Mesendoderm (in vitro differentiated cells): Measurements from ENCODE around the gene LRP6. TPM values are rescaled to one million over a fixed set of nuclear protein-coding genes. Genes with fewer than 3 reads are reported as not detected.
"Not testable (repeated sequence)": the region's sequence is repeated elsewhere in the genome, so short reads cannot be mapped to it uniquely, and the experiment has no call there.

ENCODE experiments used
- DNase-seq: peaks from one replicate; pipeline ENCODE4 v3.0.0; 2013
- H2AK5ac ChIP-seq: 2 replicates; pipeline ENCODE4 v1.6.1; 2013; ENCODE audit warnings: low read length, inconsistent platforms
- H2BK120ac ChIP-seq: 2 replicates; pipeline ENCODE4 v1.6.1; 2013; ENCODE audit warnings: low read depth, mild to moderate bottlenecking, low read length, moderate library complexity, mixed read lengths
- H2BK15ac ChIP-seq: replicated peaks from 2 replicates; pipeline ENCODE4 v1.6.1; 2013; ENCODE audit warnings: low read depth, mild to moderate bottlenecking, moderate library complexity
- H2BK5ac ChIP-seq: 2 replicates; pipeline ENCODE4 v1.6.1; 2013; ENCODE audit warnings: low read length, inconsistent platforms
- H3K18ac ChIP-seq: 2 replicates; pipeline ENCODE4 v1.6.1; 2013; ENCODE audit warnings: mild to moderate bottlenecking, low read length, mixed read lengths
- H3K23ac ChIP-seq: one replicate; pipeline ENCODE4 v1.6.1; 2013; ENCODE audit warnings: low read length
- H3K27ac ChIP-seq: 2 replicates; pipeline ENCODE4 v1.5.1; 2013; ENCODE audit warnings: low read depth, mild to moderate bottlenecking, inconsistent platforms, low read length, moderate library complexity
- H3K27me3 ChIP-seq: 2 replicates; pipeline ENCODE4 v1.6.1; 2013; ENCODE audit warnings: low read length, control low read depth, mild to moderate bottlenecking, inconsistent platforms; ENCODE audit not compliant: insufficient read depth, poor library complexity
- H3K36me3 ChIP-seq: 2 replicates; pipeline ENCODE4 v1.6.1; 2013; ENCODE audit warnings: low read length, inconsistent platforms; ENCODE audit not compliant: control insufficient read depth, insufficient read depth
- H3K4ac ChIP-seq: one replicate; pipeline ENCODE4 v1.6.1; 2013; ENCODE audit warnings: low read depth, mild to moderate bottlenecking, low read length, moderate library complexity
- H3K4me1 ChIP-seq: 2 replicates; pipeline ENCODE4 v1.6.1; 2013; ENCODE audit warnings: low read depth, low read length, inconsistent platforms; ENCODE audit not compliant: control insufficient read depth
- H3K4me2 ChIP-seq: 2 replicates; pipeline ENCODE4 v1.6.1; 2013; ENCODE audit warnings: low read length
- H3K4me3 ChIP-seq: 2 replicates; pipeline ENCODE4 v1.5.1; 2013; ENCODE audit warnings: mild to moderate bottlenecking, low read length
- H3K56ac ChIP-seq: one replicate; pipeline ENCODE4 v1.6.1; 2013; ENCODE audit warnings: low read length
- H3K79me1 ChIP-seq: 2 replicates; pipeline ENCODE4 v1.6.1; 2013; ENCODE audit warnings: low read length, inconsistent platforms
- H3K79me2 ChIP-seq: 2 replicates; pipeline ENCODE4 v1.6.1; 2013; ENCODE audit warnings: mild to moderate bottlenecking, low read length; ENCODE audit not compliant: control insufficient read depth, insufficient read depth
- H3K9ac ChIP-seq: 2 replicates; pipeline ENCODE4 v1.6.1; 2013; ENCODE audit warnings: low read length, inconsistent platforms
- H4K5ac ChIP-seq: one replicate; pipeline ENCODE4 v1.6.1; 2013; ENCODE audit warnings: low read length
- H4K8ac ChIP-seq: one replicate; pipeline ENCODE4 v1.6.1; 2013; ENCODE audit warnings: low read depth, mild to moderate bottlenecking, control low read depth, low read length, moderate library complexity
- WGBS: extraction: QIAGEN DNeasy Blood & Tissue Kit; methylation state at CpG from one replicate; pipeline ENCODE4 v1.1.7; 2013; ENCODE audit warnings: low lambda C conversion rate, missing lambda C conversion rate; ENCODE audit not compliant: insufficient coverage; ENCODE audit errors: extremely low coverage; 5-methylcytosine and 5-hydroxymethylcytosine counted together
- polyA plus RNA-seq, 2 experiments: library from polyadenylated mRNA; stranded (reverse); fragments of 200-250 nt; gene quantifications; one replicate each; pipeline ENCODE4 v1.2.3, GENCODE V29; 2013

Gene LRP6
- polyA plus RNA-seq (2013, experiment 1 of 2), result 18.2 TPM
- 17.9 TPM for polyA plus RNA-seq (2013, experiment 2 of 2)

DNA sequence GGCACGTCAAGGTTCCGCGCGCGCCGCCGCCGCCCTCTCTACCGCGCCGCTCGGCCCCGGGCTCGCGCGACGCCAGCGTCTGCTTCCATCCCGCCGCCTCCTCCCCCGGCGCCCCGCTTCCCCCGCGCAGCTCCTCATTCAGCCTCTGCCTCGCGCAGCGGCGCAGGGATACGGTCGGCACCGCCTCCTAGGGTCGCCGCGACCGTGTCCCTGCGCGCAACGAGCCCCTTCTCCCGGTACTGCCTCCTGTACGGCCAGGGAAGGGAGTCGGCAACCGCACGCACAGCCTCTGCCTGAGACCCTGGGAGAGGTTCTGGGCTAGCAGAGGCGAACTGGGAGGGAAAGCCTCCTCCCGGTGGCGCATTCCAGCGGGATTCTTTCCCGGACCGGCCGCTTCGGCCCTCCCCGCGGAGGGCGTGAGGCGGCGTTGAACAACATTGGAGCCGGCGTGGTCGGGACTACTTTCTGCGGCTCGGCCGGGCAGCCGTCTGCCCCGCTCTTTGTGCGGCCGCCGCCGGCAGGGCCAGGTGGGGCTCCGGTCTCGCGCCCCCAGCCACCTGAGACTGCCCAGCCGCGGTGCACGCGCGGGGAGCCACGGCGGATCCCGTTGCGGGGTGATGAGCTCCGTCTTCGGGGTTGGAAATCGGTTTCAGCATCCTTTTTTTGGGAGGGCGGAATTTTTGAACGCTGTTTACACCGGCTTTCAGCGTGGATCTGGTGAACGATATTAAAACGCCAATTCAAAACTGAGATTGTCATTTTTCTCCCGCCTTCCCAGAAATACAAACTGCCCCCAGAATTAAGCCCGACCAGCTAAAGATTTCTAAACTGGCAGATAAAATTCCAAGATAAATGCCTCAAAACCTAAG, at the start of gene LRP6:
Gene LRP6, minus strand, starts transcription at position 172 of the 869 bp plus-strand sequence. CDS start 309 bp downstream, outside the sequence.
- WGBS, result no CpG with 5 or more reads among the region's 92 CpGs
- Histone ChIP-seq H3K79me1 (no peaks in the 10 kb centered on the region), H2BK120ac (peak within 1 kb of the TSS; percentile 49), H3K18ac (peak within 1 kb of the TSS; percentile 71), H2BK15ac (no peak within 1 kb of the TSS), H3K9ac (peak within 1 kb of the TSS; percentile 98), H3K4me2 (peak within 1 kb of the TSS; percentile 99), H4K8ac (peak within 1 kb of the TSS; percentile 28), H3K79me2 (peaks cover 41% of the 10 kb centered on the region), H4K5ac (peak within 1 kb of the TSS; percentile 89), H3K56ac (peak within 1 kb of the TSS; percentile 100), H2BK5ac (peak within 1 kb of the TSS; percentile 100), H2AK5ac (peak within 1 kb of the TSS; percentile 40), H3K27ac (peak within 1 kb of the TSS; percentile 95), H3K4me1 (no peaks in the 10 kb centered on the region), H3K36me3 (no peaks in the 10 kb centered on the region), H3K4ac (peak within 1 kb of the TSS; percentile 74), H3K4me3 (peak within 1 kb of the TSS; percentile 89), H3K23ac (peak within 1 kb of the TSS; percentile 95), H3K27me3 (no peaks in the 10 kb centered on the region)
- DNase-seq, result peak; percentile 97

DNA sequence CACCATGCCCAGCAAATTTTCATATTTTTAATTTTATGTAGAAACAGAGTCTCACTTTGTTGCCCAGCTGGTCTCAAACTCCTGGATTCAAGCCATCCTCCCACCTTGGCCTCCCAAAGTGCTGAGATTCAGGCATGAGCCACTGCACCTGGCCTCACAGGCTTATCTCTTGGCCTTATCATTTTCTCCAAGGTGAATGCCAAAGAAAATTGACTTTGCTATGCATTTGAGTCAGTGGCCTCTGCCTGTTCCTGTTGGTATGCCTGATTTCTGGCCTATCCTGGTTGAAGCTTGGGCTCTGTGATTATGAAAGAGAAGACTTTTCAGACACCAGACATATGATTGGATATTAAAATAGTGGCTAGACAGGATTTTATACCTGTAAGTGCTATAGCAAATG, 49.0 kb upstream of the LRP6 start:
- H3K27me3 ChIP-seq, result no peaks in the 10 kb centered on the region
- no peak overlapping the region for H4K5ac ChIP-seq
- no peak overlapping the region for H3K56ac ChIP-seq
- no peak overlapping the region for H2BK120ac ChIP-seq
- no peak overlapping the region for H3K4me3 ChIP-seq
- no peak overlapping the region for H3K4ac ChIP-seq
- DNase-seq, result peak; percentile 50
- no peak overlapping the region for H3K27ac ChIP-seq
- H3K9ac ChIP-seq, result no peak overlapping the region
- no peak overlapping the region for H2BK15ac ChIP-seq
- H2BK5ac ChIP-seq, result no peak overlapping the region
- H3K4me1 ChIP-seq, result no peaks in the 10 kb centered on the region
- H3K18ac ChIP-seq, result no peak overlapping the region
- no peak overlapping the region for H3K23ac ChIP-seq
- no peak overlapping the region for H3K4me2 ChIP-seq
- H3K79me1 ChIP-seq, result no peaks in the 10 kb centered on the region
- H4K8ac ChIP-seq, result no peak overlapping the region
- H2AK5ac ChIP-seq, result no peak overlapping the region
- H3K79me2 ChIP-seq, result no peaks in the 10 kb centered on the region
- no peaks in the 10 kb centered on the region for H3K36me3 ChIP-seq

DNA sequence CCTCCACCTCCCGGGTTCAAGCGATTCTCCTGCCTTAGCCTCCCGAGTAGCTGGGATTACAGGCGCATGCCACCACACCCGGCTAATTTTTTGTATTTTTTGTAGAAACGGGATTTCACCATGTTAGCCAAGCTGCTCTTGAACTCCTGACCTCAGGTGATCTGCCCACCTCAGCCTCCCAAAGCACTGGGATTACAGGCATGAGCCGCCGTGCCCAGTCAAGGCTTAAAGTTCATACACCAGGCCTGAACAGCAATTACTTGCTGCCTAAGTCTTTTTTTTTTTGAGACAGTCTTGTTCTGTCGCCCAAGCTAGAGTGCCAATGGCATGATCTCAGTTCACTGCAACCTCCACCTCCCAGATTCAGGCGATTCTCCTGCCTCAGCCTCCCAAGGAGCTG, 43.9 kb upstream of the LRP6 start:
- no CpG with 5 or more reads among the region's 10 CpGs for WGBS
- not testable (repeated sequence) for H2BK120ac ChIP-seq, H3K36me3 ChIP-seq, H3K27ac ChIP-seq, DNase-seq, H3K79me1 ChIP-seq, H3K79me2 ChIP-seq, H3K27me3 ChIP-seq, H2BK15ac ChIP-seq, H3K4me1 ChIP-seq, H3K4me3 ChIP-seq, H3K9ac ChIP-seq, H3K18ac ChIP-seq, H4K5ac ChIP-seq, H2AK5ac ChIP-seq, H3K4me2 ChIP-seq, H3K23ac ChIP-seq, H4K8ac ChIP-seq, H3K4ac ChIP-seq, H3K56ac ChIP-seq, H2BK5ac ChIP-seq

DNA sequence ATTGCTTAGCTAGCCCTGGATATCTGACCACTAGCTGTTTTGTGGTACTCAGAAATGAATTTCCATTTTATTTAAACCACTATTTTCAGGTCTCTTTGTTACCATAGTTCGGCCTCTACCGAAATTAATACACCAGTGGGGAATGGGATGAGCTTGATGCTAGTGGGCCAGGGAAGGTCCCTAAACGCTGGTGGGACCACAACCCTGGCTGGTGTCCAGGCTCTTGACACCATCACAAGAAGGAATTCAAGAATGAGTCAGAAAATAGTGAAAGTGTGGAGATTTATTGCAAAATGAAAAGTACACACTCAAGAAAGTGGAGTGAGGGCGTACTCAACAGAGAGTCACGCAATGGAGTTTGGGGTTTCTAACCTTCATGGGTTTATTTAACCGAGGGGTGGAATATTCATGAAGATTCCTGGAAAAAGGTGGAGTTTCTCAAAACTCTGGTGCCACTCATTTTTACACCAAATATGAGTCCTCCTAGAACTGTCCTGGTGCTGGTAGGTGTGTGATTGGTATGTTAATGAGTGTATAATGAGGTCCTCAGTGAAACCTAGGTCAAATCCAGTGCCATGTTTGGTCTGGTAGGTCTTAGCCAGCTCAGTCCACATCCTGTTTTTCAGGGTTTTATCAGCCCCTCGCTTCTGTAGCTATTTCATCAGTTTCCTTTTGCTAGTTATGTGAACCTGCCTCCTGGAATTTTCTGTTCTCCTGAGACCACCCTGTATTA, 38.9 kb upstream of the LRP6 start:
- no peak overlapping the region for H2BK120ac ChIP-seq
- no peak overlapping the region for H2BK5ac ChIP-seq
- no CpG with 5 or more reads among the region's 7 CpGs for WGBS
- no peaks in the 10 kb centered on the region for H3K4me1 ChIP-seq
- H3K27me3 ChIP-seq, result no peaks in the 10 kb centered on the region
- H3K23ac ChIP-seq, result no peak overlapping the region
- no peak overlapping the region for H3K4me2 ChIP-seq
- no peaks in the 10 kb centered on the region for H3K79me1 ChIP-seq
- H3K36me3 ChIP-seq, result no peaks in the 10 kb centered on the region
- no peaks in the 10 kb centered on the region for H3K79me2 ChIP-seq
- no peak overlapping the region for H4K5ac ChIP-seq
- H3K9ac ChIP-seq, result no peak overlapping the region
- no peak overlapping the region for H2AK5ac ChIP-seq
- no peak overlapping the region for H3K18ac ChIP-seq
- no peak overlapping the region for H3K27ac ChIP-seq
- no peak overlapping the region for H3K56ac ChIP-seq
- no peak overlapping the region for H3K4ac ChIP-seq
- no peak overlapping the region for H3K4me3 ChIP-seq
- H4K8ac ChIP-seq, result no peak overlapping the region
- H2BK15ac ChIP-seq, result no peak overlapping the region
- no peak for DNase-seq

DNA sequence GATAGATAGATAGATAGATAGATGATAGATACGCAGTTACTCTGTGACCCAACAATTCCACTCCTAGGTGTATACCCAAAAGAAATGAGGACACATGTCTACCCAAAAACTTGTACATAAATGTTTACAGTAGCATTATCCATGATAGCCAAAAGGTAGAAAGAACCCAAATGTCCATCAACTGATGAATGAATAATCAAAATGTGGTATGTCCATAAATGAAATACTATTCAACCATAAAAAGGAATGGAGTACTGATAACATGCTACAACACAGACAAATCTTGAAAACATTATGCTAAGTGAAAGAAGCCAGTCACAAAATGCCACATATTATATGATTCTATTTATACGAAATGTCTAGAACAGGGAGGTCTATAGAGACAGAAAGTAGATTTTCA, 36.1 kb upstream of the LRP6 start:
- Histone ChIP-seq H3K79me2 (no peaks in the 10 kb centered on the region), H3K18ac (no peak overlapping the region), H2BK5ac (no peak overlapping the region), H3K23ac (no peak overlapping the region), H4K8ac (no peak overlapping the region), H3K4me1 (no peaks in the 10 kb centered on the region), H3K79me1 (no peaks in the 10 kb centered on the region), H3K4me3 (no peak overlapping the region), H3K27ac (no peak overlapping the region), H2AK5ac (no peak overlapping the region), H3K4ac (no peak overlapping the region), H3K56ac (no peak overlapping the region), H4K5ac (no peak overlapping the region), H3K9ac (no peak overlapping the region), H3K4me2 (no peak overlapping the region), H3K36me3 (no peaks in the 10 kb centered on the region), H3K27me3 (no peaks in the 10 kb centered on the region), H2BK120ac (no peak overlapping the region), H2BK15ac (no peak overlapping the region)
- DNase-seq, result no peak
- no CpG with 5 or more reads among the region's 2 CpGs for WGBS
